IPS DF 6.9 (cell line): ENCODE results near the gene PDE4C.
"Not testable (repeated sequence)": the region's sequence is repeated elsewhere in the genome, so short reads cannot be mapped to it uniquely, and the experiment has no call there.

Experiments used
- DNase-seq: peaks from one replicate; pipeline ENCODE4 v3.0.0-alpha.2; 2013; ENCODE audit warnings: low read depth, low spot score
- H3K27ac ChIP-seq: one replicate; pipeline ENCODE4 v1.5.1; 2013; ENCODE audit warnings: low read length, control low read depth
- H3K27me3 ChIP-seq: 2 replicates; pipeline ENCODE4 v1.6.1; 2013; ENCODE audit warnings: mild to moderate bottlenecking, low read length; ENCODE audit not compliant: control insufficient read depth, insufficient read depth
- H3K36me3 ChIP-seq: 2 replicates; pipeline ENCODE4 v1.6.1; 2013; ENCODE audit warnings: low read length; ENCODE audit not compliant: control insufficient read depth, insufficient read depth
- H3K4me1 ChIP-seq: 2 replicates; pipeline ENCODE4 v1.6.1; 2013; ENCODE audit warnings: low read length; ENCODE audit not compliant: control insufficient read depth, insufficient read depth
- H3K4me3 ChIP-seq: 2 replicates; pipeline ENCODE4 v1.5.1; 2013; ENCODE audit warnings: mild to moderate bottlenecking, low read length
- H3K9me3 ChIP-seq: 2 replicates; pipeline ENCODE4 v1.6.1; 2013; ENCODE audit warnings: low read length, inconsistent platforms; ENCODE audit not compliant: control insufficient read depth, insufficient read depth
- WGBS: extraction: QIAGEN DNeasy Blood & Tissue Kit; methylation state at CpG from one replicate; pipeline ENCODE4 v1.1.7; 2013; ENCODE audit warnings: mixed read lengths, missing lambda C conversion rate; ENCODE audit not compliant: insufficient read length, insufficient coverage; 5-methylcytosine and 5-hydroxymethylcytosine counted together

The PDE4C gene

GRCh38 chr19:18221815-18222725, 4.2 kb downstream of the PDE4C start:
- no CpG with 5 or more reads among the region's 25 CpGs for WGBS

GRCh38 chr19:18220632-18221275, 5.5 kb downstream of the PDE4C start:
- H3K9me3 ChIP-seq: no peaks in the 10 kb centered on the region
- peaks cover 2% of the 10 kb centered on the region; the same call in 1 of the 2 replicates for H3K4me1 ChIP-seq
- H3K4me3 ChIP-seq: peak overlapping the region; percentile 3; the same call in 1 of the 2 replicates
- H3K27ac ChIP-seq: no peak overlapping the region
- DNase-seq: no peak
- WGBS: no CpG with 5 or more reads among the region's 33 CpGs
- no peaks in the 10 kb centered on the region for H3K36me3 ChIP-seq
- H3K27me3 ChIP-seq: no peaks in the 10 kb centered on the region

More at GRCh38 chr19:18221815-18222725, 4.2 kb downstream of the PDE4C start:
- no peaks in the 10 kb centered on the region for H3K36me3 ChIP-seq
- no peaks in the 10 kb centered on the region for H3K27me3 ChIP-seq
- no peak overlapping the region for H3K27ac ChIP-seq
- DNase-seq: no peak
- H3K4me1 ChIP-seq: peaks cover 2% of the 10 kb centered on the region; the same call in 1 of the 2 replicates
- no peaks in the 10 kb centered on the region for H3K9me3 ChIP-seq
- no peak overlapping the region for H3K4me3 ChIP-seq

- Histone ChIP-seq H3K4me3 (no peak overlapping the region), H3K4me1 (peaks cover 2% of the 10 kb centered on the region; the same call in 1 of the 2 replicates)
Measured at GRCh38 chr19:18219911-18220631, 6.2 kb downstream of the PDE4C start.

GRCh38 chr19:18218600-18218999, 7.6 kb downstream of the PDE4C start:
- Histone ChIP-seq H3K4me1 (peaks cover 2% of the 10 kb centered on the region; the same call in 1 of the 2 replicates), H3K27me3 (no peaks in the 10 kb centered on the region), H3K36me3 (no peaks in the 10 kb centered on the region), H3K9me3 (no peaks in the 10 kb centered on the region), H3K4me3 (no peak overlapping the region), H3K27ac (no peak overlapping the region)
- no CpG with 5 or more reads among the region's 3 CpGs for WGBS
- DNase-seq: no peak

More at GRCh38 chr19:18219911-18220631, 6.2 kb downstream of the PDE4C start:
- Histone ChIP-seq H3K9me3 (no peaks in the 10 kb centered on the region), H3K27me3 (no peaks in the 10 kb centered on the region), H3K36me3 (no peaks in the 10 kb centered on the region), H3K27ac (no peak overlapping the region)
- no CpG with 5 or more reads among the region's 28 CpGs for WGBS
- no peak for DNase-seq

- Histone ChIP-seq H3K27me3 (no peaks in the 10 kb centered on the region), H3K36me3 (no peaks in the 10 kb centered on the region), H3K9me3 (no peaks in the 10 kb centered on the region), H3K27ac (no peak overlapping the region), H3K4me3 (no peak overlapping the region), H3K4me1 (peaks cover 2% of the 10 kb centered on the region; the same call in 1 of the 2 replicates)
- WGBS: no CpG with 5 or more reads among the region's 17 CpGs
- DNase-seq: no peak
Measured at GRCh38 chr19:18218159-18218558, 8.1 kb downstream of the PDE4C start.

GRCh38 chr19:18216789-18217188, 9.4 kb downstream of the PDE4C start:
- H3K27me3 ChIP-seq: no peaks in the 10 kb centered on the region
- WGBS: no CpG with 5 or more reads among the region's 8 CpGs

GRCh38 chr19:18214779-18215433, 11.3 kb downstream of the PDE4C start:
- Histone ChIP-seq H3K27ac (no peak overlapping the region), H3K9me3 (no peaks in the 10 kb centered on the region), H3K4me3 (no peak overlapping the region), H3K4me1 (no peaks in the 10 kb centered on the region), H3K27me3 (no peaks in the 10 kb centered on the region), H3K36me3 (no peaks in the 10 kb centered on the region)
- WGBS: no CpG with 5 or more reads among the region's 7 CpGs
- no peak for DNase-seq

More at GRCh38 chr19:18216789-18217188, 9.4 kb downstream of the PDE4C start:
- no peaks in the 10 kb centered on the region for H3K36me3 ChIP-seq
- H3K9me3 ChIP-seq: no peaks in the 10 kb centered on the region
- peaks cover 2% of the 10 kb centered on the region; the same call in 1 of the 2 replicates for H3K4me1 ChIP-seq
- no peak overlapping the region for H3K4me3 ChIP-seq
- DNase-seq: no peak
- no peak overlapping the region for H3K27ac ChIP-seq

GRCh38 chr19:18211683-18212082, 14.6 kb downstream of the PDE4C start:
- DNase-seq: no peak
- Histone ChIP-seq H3K27me3 (no peaks in the 10 kb centered on the region), H3K4me1 (peaks cover 2% of the 10 kb centered on the region; the same call in 1 of the 2 replicates), H3K4me3 (no peak overlapping the region), H3K27ac (no peak overlapping the region), H3K9me3 (no peaks in the 10 kb centered on the region), H3K36me3 (no peaks in the 10 kb centered on the region)
- no CpG with 5 or more reads among the region's 14 CpGs for WGBS

GRCh38 chr19:18209912-18210311, 16.3 kb downstream of the PDE4C start:
- H3K4me1 ChIP-seq, H3K27me3 ChIP-seq, H3K27ac ChIP-seq, H3K4me3 ChIP-seq, DNase-seq, H3K36me3 ChIP-seq, H3K9me3 ChIP-seq: not testable (repeated sequence)
- WGBS: no CpG with 5 or more reads among the region's 5 CpGs
